HCT116 (cell line): ENCODE results near the gene MTFR1L. TPM values are rescaled to one million over a fixed set of nuclear protein-coding genes. Genes with fewer than 3 reads are reported as not detected.

Experiments
- ATAC-seq: fragments of 200-7000 bp; cut with Tn5 transposase; 2 replicates; pipeline ENCODE4 v1.9.1; 2020; ENCODE audit warnings: mild to moderate bottlenecking, moderate library complexity
- BruUV-seq: library from RNA; stranded (reverse); fragments of 400-500 nt; replicated peaks from 2 replicates; lab custom pipeline; 2021; lab: Mats Ljungman, UMichigan
- CTCF ChIA-PET: fragments of 300-600 bp; sonication (Branson Sonifier 250); formaldehyde crosslinking; loops from one replicate; lab custom pipeline; 2021; ENCODE audit warnings: antibody characterized with exemption; lab: Charles Lee
- POLR2A ChIA-PET: fragments of 300-600, 350-600 bp; sonication (Branson Sonifier 250); formaldehyde crosslinking; loops from one replicate; lab custom pipeline; 2021; ENCODE audit warnings: antibody characterized with exemption; lab: Charles Lee
- RAD21 ChIA-PET, 2 experiments: fragments of 300-600 bp; sonication (Branson Sonifier 250); formaldehyde crosslinking; loops; one replicate each; lab custom pipeline; 2023; ENCODE audit warnings: low total read pairs in 2 of 2; ENCODE audit not compliant: uncharacterized antibody in 2 of 2, unreplicated experiment in 2 of 2, low non-redundant PET in 1 of 2; lab: Charles Lee
- DNase-seq: peaks from one replicate; pipeline ENCODE4 v3.0.0-alpha.2; 2010; ENCODE audit warnings: low read depth, low spot score
- H2AFZ ChIP-seq: fragments of 200-600 bp; shearing (Covaris generic), sonication (generic); 2 replicates; pipeline ENCODE4 v1.6.1; 2017; ENCODE audit warnings: low read depth, mixed run types, mixed read lengths, antibody characterized with exemption, low read length; ENCODE audit not compliant: poor library complexity, severe bottlenecking
- H3K27ac ChIP-seq: 2 replicates; pipeline ENCODE4 v1.5.1; 2012; ENCODE audit warnings: low read depth, low read length
- H3K27me3 ChIP-seq: fragments of 200-600 bp; sonication (generic); 2 replicates; pipeline ENCODE4 v1.6.1; 2016; ENCODE audit warnings: mixed run types, low read length, mixed read lengths; ENCODE audit not compliant: insufficient read depth
- H3K36me3 ChIP-seq, 2 experiments: fragments of 200-500 bp in 1 of 2; fragments of 200-600 bp in 1 of 2; sonication (Bioruptor generic) in 1 of 2; sonication (generic) in 1 of 2; 2 replicates each; pipeline versions ENCODE4 v1.5.1 to v1.6.1; 2014 to 2016; ENCODE audit warnings: low read length in 2 of 2, inconsistent platforms in 1 of 2, mixed read lengths in 1 of 2, mixed run types in 1 of 2; ENCODE audit not compliant: insufficient read depth in 2 of 2, control insufficient read depth in 1 of 2
- H3K4me1 ChIP-seq, 2 experiments: fragments of 200-600 bp in 1 of 2; sonication (generic) in 1 of 2; 2 replicates each; pipeline versions ENCODE4 v1.5.1 to v1.6.1; 2012 to 2017; ENCODE audit warnings: low read length in 2 of 2, inconsistent platforms in 1 of 2, mild to moderate bottlenecking in 1 of 2, mixed read lengths in 1 of 2, mixed run types in 1 of 2, moderate library complexity in 1 of 2; ENCODE audit not compliant: insufficient read depth in 2 of 2, control insufficient read depth in 1 of 2
- H3K4me2 ChIP-seq: fragments of 200-600 bp; sonication (generic); 2 replicates; pipeline ENCODE4 v1.6.1; 2017; ENCODE audit warnings: mixed run types, low read length, mixed read lengths
- H3K4me3 ChIP-seq, 2 experiments: fragments of 200-600 bp in 1 of 2; sonication (generic) in 1 of 2; replicated peaks in 1 of 2; 2 replicates each; pipeline ENCODE4 v1.5.1; 2011 to 2016; ENCODE audit warnings: low read length in 2 of 2, control low read depth in 1 of 2, low read depth in 1 of 2, mild to moderate bottlenecking in 1 of 2, mixed read lengths in 1 of 2, mixed run types in 1 of 2
- H3K79me2 ChIP-seq: fragments of 200-600 bp; sonication (generic); 2 replicates; pipeline ENCODE4 v1.6.1; 2017; ENCODE audit warnings: mild to moderate bottlenecking, mixed run types, low read length, moderate library complexity, mixed read lengths; ENCODE audit not compliant: insufficient read depth
- H3K9ac ChIP-seq: fragments of 200-600 bp; sonication (generic); 2 replicates; pipeline ENCODE4 v1.6.1; 2016; ENCODE audit warnings: low read length, mixed read lengths
- H3K9me2 ChIP-seq: fragments of 200-600 bp; sonication (generic), shearing (Covaris generic); 2 replicates; pipeline ENCODE4 v1.6.1; 2017; ENCODE audit warnings: mixed run types, mild to moderate bottlenecking, moderate library complexity; ENCODE audit not compliant: insufficient read depth
- H3K9me3 ChIP-seq, 2 experiments: fragments of 200-500 bp in 1 of 2; fragments of 200-600 bp in 1 of 2; sonication (Bioruptor generic) in 1 of 2; sonication (generic) in 1 of 2; 2 replicates each; pipeline ENCODE4 v1.6.1; 2014 to 2017; ENCODE audit warnings: low read length in 2 of 2, mixed read lengths in 2 of 2, inconsistent platforms in 1 of 2, low read depth in 1 of 2, mild to moderate bottlenecking in 1 of 2, mixed run types in 1 of 2, moderate library complexity in 1 of 2; ENCODE audit not compliant: control insufficient read depth in 1 of 2, insufficient read depth in 1 of 2
- H4K20me1 ChIP-seq: fragments of 200-600 bp; sonication (generic), shearing (Covaris generic); 2 replicates; pipeline ENCODE4 v1.6.1; 2017; ENCODE audit warnings: mixed run types, mild to moderate bottlenecking, moderate library complexity; ENCODE audit not compliant: insufficient read depth
- ATF3 ChIP-seq: IDR thresholded peaks from 2 replicates; pipeline ENCODE4 v1.6.1; 2012
- CBX3 ChIP-seq: IDR thresholded peaks from 2 replicates; pipeline ENCODE4 v1.6.1; 2012; ENCODE audit warnings: low read depth
- CTCF ChIP-seq, 3 experiments: fragments of 200-600 bp in 1 of 3; sonication (generic) in 1 of 3; IDR thresholded peaks in 2 of 3; conservative IDR thresholded peaks in 1 of 3; 2 replicates each; pipeline ENCODE4 v1.5.1; 2012 to 2017; ENCODE audit warnings: low read depth in 2 of 3, low read length in 2 of 3, antibody characterized with exemption in 1 of 3, borderline replicate concordance in 1 of 3, control low read depth in 1 of 3, mild to moderate bottlenecking in 1 of 3, mixed read lengths in 1 of 3, mixed run types in 1 of 3, moderate library complexity in 1 of 3; ENCODE audit not compliant: insufficient read depth in 1 of 3
- EGR1 ChIP-seq: IDR thresholded peaks from 2 replicates; pipeline ENCODE4 v1.6.1; 2012; ENCODE audit warnings: low read depth
- EZH2 ChIP-seq: fragments of 200-600 bp; sonication (generic); IDR thresholded peaks from 2 replicates; pipeline ENCODE4 v1.6.1; 2017; ENCODE audit warnings: antibody characterized with exemption, mixed run types
- EZH2phosphoT487 ChIP-seq: fragments of 200-600 bp; IDR thresholded peaks from 2 replicates; pipeline ENCODE4 v1.6.1; 2018; ENCODE audit warnings: antibody characterized with exemption, borderline replicate concordance
- SP1 ChIP-seq: IDR thresholded peaks from 2 replicates; pipeline ENCODE4 v1.6.1; 2012; ENCODE audit warnings: low read depth
- SRF ChIP-seq: IDR thresholded peaks from 2 replicates; pipeline ENCODE4 v1.6.1; 2012; ENCODE audit warnings: low read depth
- ZBTB33 ChIP-seq: IDR thresholded peaks from 2 replicates; pipeline ENCODE4 v1.6.1; 2011; ENCODE audit warnings: mild to moderate bottlenecking, low read length, moderate library complexity; ENCODE audit not compliant: insufficient replicate concordance; ENCODE audit errors: extremely low read depth
- ZNF274 ChIP-seq: fragments of 200-500 bp; sonication (Bioruptor generic); IDR thresholded peaks from 2 replicates; pipeline ENCODE4 v1.6.1; 2014; ENCODE audit warnings: mild to moderate bottlenecking, low read depth, low read length, inconsistent platforms
- intact Hi-C: fragments of 100-400 bp; cut with micrococcal nuclease; formaldehyde crosslinking; loops from 2 replicates; pipeline ENCODE4 v1.10.0; 2022
- total RNA-seq: library from RNA; stranded (reverse); gene quantifications from one replicate; pipeline ENCODE4 v1.2.1, GENCODE V29; 2021; ENCODE audit not compliant: unreplicated experiment

The MTFR1L gene
- total RNA-seq, 1 experiment from 2014 or later: 35.8 TPM

- TF ChIP-seq SRF (no peak), ATF3 (no peak), ZNF274 (no peak), EZH2phosphoT487 (no peak), EGR1 (no peak)
Measured at GRCh38 chr1:25872713-25873112, 53.0 kb downstream of the MTFR1L start (continued).

- DNase-seq: no peak
- Histone ChIP-seq H3K79me2 (peaks cover 10% of the 10 kb centered on the region; the same call in 1 of the 2 replicates), H3K4me2 (peak overlapping the region; percentile 11; the same call in 1 of the 2 replicates), H3K9ac (no peak overlapping the region), H3K9me3 (no peaks in the 10 kb centered on the region), H3K36me3 (no peaks in the 10 kb centered on the region), H3K4me1 (peaks cover 35 to 68% of the 10 kb centered on the region in 2 experiments), H3K27ac (no peak overlapping the region), H2AFZ (no peak overlapping the region), H3K4me3 (no peak overlapping the region), H3K27me3 (no peaks in the 10 kb centered on the region), H3K9me2 (no peaks in the 10 kb centered on the region), H4K20me1 (no peaks in the 10 kb centered on the region)
- TF ChIP-seq EZH2 (no peak), EZH2phosphoT487 (no peak), SP1 (no peak), CBX3 (no peak), ZBTB33 (no peak), EGR1 (no peak), CTCF (IDR thresholded peaks at IDR 0.05 in 2 of 3, conservative IDR thresholded peaks at IDR 0.05 in 1 of 3; ENCODE audit: borderline replicate concordance in 1 of 3, insufficient read depth in 1 of 3, low read depth in 2 of 3, low read length in 2 of 3) (no peak), SRF (no peak)
- ChIA-PET CTCF (no interaction called here), RAD21 (no interaction called here), POLR2A (no interaction called here)
- no peak for ATAC-seq
- no TSS peak for BruUV-seq
- intact Hi-C loops: no loop called here
Measured at GRCh38 chr1:25873120-25873519, 53.4 kb downstream of the MTFR1L start.
